GM10266 (cell line): ENCODE data around the gene AP1S1.
"Not testable (repeated sequence)": the region's sequence is repeated elsewhere in the genome, so short reads cannot be mapped to it uniquely, and the experiment has no call there.

ENCODE experiments used
- DNase-seq: peaks from one replicate; pipeline ENCODE4 v3.0.0; 2012; ENCODE audit errors: extremely low spot score
- CTCF ChIP-seq: IDR thresholded peaks from 2 replicates; pipeline ENCODE4 v1.5.1; 2012; ENCODE audit warnings: mild to moderate bottlenecking, low read depth; ENCODE audit not compliant: control insufficient read depth, insufficient read depth; ENCODE audit errors: missing control alignments

Gene AP1S1

GRCh38 chr7:101186194-101186593 is 31.9 kb downstream of the AP1S1 start:
- DNase-seq, result no peak

GRCh38 chr7:101186844-101187428 is 32.7 kb downstream of the AP1S1 start:
- DNase-seq, result no peak

More at GRCh38 chr7:101186194-101186593, 31.9 kb downstream of the AP1S1 start:
- TF ChIP-seq CTCF, result no peak

GRCh38 chr7:101189109-101189508 is 34.8 kb downstream of the AP1S1 start:
- TF ChIP-seq CTCF, result no peak
- no peak for DNase-seq

More at GRCh38 chr7:101186844-101187428, 32.7 kb downstream of the AP1S1 start:
- TF ChIP-seq CTCF, result no peak

GRCh38 chr7:101195884-101196283 is 41.6 kb downstream of the AP1S1 start:
- no peak for DNase-seq
- TF ChIP-seq CTCF, result no peak

- no peak for TF ChIP-seq CTCF
- DNase-seq, result no peak
Measured at GRCh38 chr7:101197991-101198390, 43.7 kb downstream of the AP1S1 start.

- TF ChIP-seq CTCF, result no peak
- DNase-seq, result no peak
Measured at GRCh38 chr7:101198476-101198875, 44.2 kb downstream of the AP1S1 start.

GRCh38 chr7:101199522-101199921 is 45.2 kb downstream of the AP1S1 start:
- DNase-seq, result not testable (repeated sequence)

- TF ChIP-seq CTCF, result no peak
- no peak for DNase-seq
Measured at GRCh38 chr7:101200504-101200861, 46.2 kb downstream of the AP1S1 start.
